K562 (cell line): ENCODE measurements around the gene CPHXL2. TPM values are rescaled to one million over a fixed set of nuclear protein-coding genes. Genes with fewer than 3 reads are reported as not detected.

ENCODE experiments used
- BRF2 ChIP-seq: IDR thresholded peaks from 3 replicates; pipeline ENCODE4 v1.6.1; 2011; ENCODE audit warnings: borderline replicate concordance, mild to moderate bottlenecking; ENCODE audit not compliant: insufficient read length, insufficient read depth
- CHD7 ChIP-seq: fragments of 200-600 bp; sonication (generic); IDR thresholded peaks from one replicate; pipeline ENCODE4 v1.6.1; 2012; ENCODE audit warnings: mild to moderate bottlenecking, low read depth, low read length, inconsistent platforms
- PYGO2 ChIP-seq: fragments of 450-650 bp; IDR thresholded peaks from 2 replicates; pipeline ENCODE4 v1.6.1; 2016; ENCODE audit warnings: mild to moderate bottlenecking, missing genetic modification characterization, moderate library complexity, missing compliant biosample characterization
- SAFB ChIP-seq: fragments of 200-400 bp; formaldehyde crosslinking; IDR thresholded peaks from 2 replicates; pipeline ENCODE4 v1.6.1; 2017; ENCODE audit warnings: low read depth, low read length, borderline replicate concordance
- polyA plus RNA-seq, 8 experiments: library from polyadenylated mRNA; depleted of rRNA in 4 of 8; stranded (reverse) in 5 of 8; unstranded in 3 of 8; fragments of >200 nt; fragmentation: Nextera tagmentation in 2 of 8; fragmentation: Illumina TruSeq in 1 of 8; extraction: Ambion mirVana in 2 of 8; extraction: Trizol in 1 of 8; gene quantifications; 2 replicates each; pipeline versions ENCODE4 v1.2.1 to v1.2.3, GENCODE V29; 2011 to 2014; ENCODE audit warnings: inconsistent platforms in 1 of 8, missing spikeins in 1 of 8
- small RNA-seq: library from RNA; depleted of rRNA; stranded (forward); fragments of <200 nt; gene quantifications from one replicate; pipeline ENCODE3, GENCODE V24; 2014
- total RNA-seq, 7 experiments: library from RNA; depleted of rRNA in 6 of 7; stranded (reverse); fragments of >200 nt in 6 of 7; fragmentation: Illumina TruSeq in 2 of 7; extraction: Trizol in 2 of 7; gene quantifications; 2 replicates each; pipeline versions ENCODE4 v1.2.1 to v1.2.3, GENCODE V29; 2011 to 2021; ENCODE audit warnings: low replicate concordance in 1 of 7

The CPHXL2 gene
- total and polyA plus RNA-seq, 9 of the 15 experiments (the other 6 are each of a cell fraction or from before 2014, with no cell fraction given): not detected

GRCh38 chr16:75614066-75614897 is 62.5 kb downstream of the CPHXL2 start (continued):
- TF ChIP-seq BRF2 (no peak), PYGO2 (tag) (no peak), CHD7 (no peak), SAFB (no peak)

Small RNA genes lying within 50 kb of the gene (small RNA-seq; reads per million reads assigned to genes)
- not detected for gene RN7SL520P

Other genes with a start within 250 kb of the CPHXL2 start
Only the 7 nearest of the 11 such genes appear.
- 9.0 and 13.0 TPM in 2 replicates for gene TMEM231, start 120.8 kb downstream of the CPHXL2 start, total RNA-seq (2014; rRNA removed)
- gene TMEM231, start 120.8 kb downstream of the CPHXL2 start, total RNA-seq (2014; rRNA removed; fragmentation: Illumina TruSeq; extraction: Trizol): 7.6 and 9.1 TPM in 2 replicates
- gene TMEM231, start 120.8 kb downstream of the CPHXL2 start, total RNA-seq (2015; rRNA removed; fragmentation: Illumina TruSeq; extraction: Trizol): 6.8 and 7.2 TPM in 2 replicates
- 12.6 and 13.9 TPM in 2 replicates for gene TMEM231, start 120.8 kb downstream of the CPHXL2 start, total RNA-seq (2021)
- gene TMEM231, start 120.8 kb downstream of the CPHXL2 start, polyA plus RNA-seq (2011; rRNA removed): 27.6 and 30.2 TPM in 2 replicates
- 15.6 and 17.0 TPM in 2 replicates for gene TMEM231, start 120.8 kb downstream of the CPHXL2 start, polyA plus RNA-seq (2014; fragmentation: Illumina TruSeq; extraction: Trizol)
- gene TMEM231, start 120.8 kb downstream of the CPHXL2 start, polyA plus RNA-seq (2014; fragmentation: Nextera tagmentation; extraction: Ambion mirVana): 1 to 10 TPM; 1.6 to 2.8 TPM
- gene TMEM231, start 120.8 kb downstream of the CPHXL2 start, polyA plus RNA-seq (2014; rRNA removed): 10.9 and 13.0 TPM in 2 replicates
- 39.8 and 42.1 TPM in 2 replicates for gene GABARAPL2, start 110.6 kb downstream of the CPHXL2 start, total RNA-seq (2014; rRNA removed)
- gene GABARAPL2, start 110.6 kb downstream of the CPHXL2 start, total RNA-seq (2014; rRNA removed; fragmentation: Illumina TruSeq; extraction: Trizol): 65.5 and 81.6 TPM in 2 replicates
- 49.0 and 50.5 TPM in 2 replicates for gene GABARAPL2, start 110.6 kb downstream of the CPHXL2 start, total RNA-seq (2015; rRNA removed; fragmentation: Illumina TruSeq; extraction: Trizol)
- gene GABARAPL2, start 110.6 kb downstream of the CPHXL2 start, total RNA-seq (2021): 89.2 and 91.8 TPM in 2 replicates
- 89.0 and 118 TPM in 2 replicates for gene GABARAPL2, start 110.6 kb downstream of the CPHXL2 start, polyA plus RNA-seq (2011; rRNA removed)
- gene GABARAPL2, start 110.6 kb downstream of the CPHXL2 start, polyA plus RNA-seq (2014; fragmentation: Illumina TruSeq; extraction: Trizol): 88.2 and 94.1 TPM in 2 replicates
- gene GABARAPL2, start 110.6 kb downstream of the CPHXL2 start, polyA plus RNA-seq (2014; fragmentation: Nextera tagmentation; extraction: Ambion mirVana): 100 to 1,000 TPM; 252 to 288 TPM
- 101 and 105 TPM in 2 replicates for gene GABARAPL2, start 110.6 kb downstream of the CPHXL2 start, polyA plus RNA-seq (2014; rRNA removed)
- gene ADAT1, start 53.7 kb downstream of the CPHXL2 start, total RNA-seq (2014; rRNA removed): 23.6 and 26.2 TPM in 2 replicates
- gene ADAT1, start 53.7 kb downstream of the CPHXL2 start, total RNA-seq (2014; rRNA removed; fragmentation: Illumina TruSeq; extraction: Trizol): 28.2 and 33.3 TPM in 2 replicates
- 34.4 and 36.7 TPM in 2 replicates for gene ADAT1, start 53.7 kb downstream of the CPHXL2 start, total RNA-seq (2015; rRNA removed; fragmentation: Illumina TruSeq; extraction: Trizol)
- gene ADAT1, start 53.7 kb downstream of the CPHXL2 start, total RNA-seq (2021): 26.1 and 30.9 TPM in 2 replicates
- 25.2 and 32.2 TPM in 2 replicates for gene ADAT1, start 53.7 kb downstream of the CPHXL2 start, polyA plus RNA-seq (2011; rRNA removed)
- gene ADAT1, start 53.7 kb downstream of the CPHXL2 start, polyA plus RNA-seq (2014; fragmentation: Illumina TruSeq; extraction: Trizol): 36.0 and 39.4 TPM in 2 replicates
- gene ADAT1, start 53.7 kb downstream of the CPHXL2 start, polyA plus RNA-seq (2014; fragmentation: Nextera tagmentation; extraction: Ambion mirVana): 10 to 100 TPM; 16.0 to 20.6 TPM
- gene ADAT1, start 53.7 kb downstream of the CPHXL2 start, polyA plus RNA-seq (2014; rRNA removed): 18.7 and 27.4 TPM in 2 replicates
- gene KARS1, start 29.3 kb downstream of the CPHXL2 start, total RNA-seq (2014; rRNA removed): 254 and 273 TPM in 2 replicates
- 308 and 329 TPM in 2 replicates for gene KARS1, start 29.3 kb downstream of the CPHXL2 start, total RNA-seq (2014; rRNA removed; fragmentation: Illumina TruSeq; extraction: Trizol)
- 289 and 304 TPM in 2 replicates for gene KARS1, start 29.3 kb downstream of the CPHXL2 start, total RNA-seq (2015; rRNA removed; fragmentation: Illumina TruSeq; extraction: Trizol)
- 257 and 269 TPM in 2 replicates for gene KARS1, start 29.3 kb downstream of the CPHXL2 start, total RNA-seq (2021)
- gene KARS1, start 29.3 kb downstream of the CPHXL2 start, polyA plus RNA-seq (2011; rRNA removed): 248 and 313 TPM in 2 replicates
- gene KARS1, start 29.3 kb downstream of the CPHXL2 start, polyA plus RNA-seq (2014; fragmentation: Illumina TruSeq; extraction: Trizol): 351 and 386 TPM in 2 replicates
- 100 to 1,000 TPM; 223 to 313 TPM for gene KARS1, start 29.3 kb downstream of the CPHXL2 start, polyA plus RNA-seq (2014; fragmentation: Nextera tagmentation; extraction: Ambion mirVana)
- 257 and 275 TPM in 2 replicates for gene KARS1, start 29.3 kb downstream of the CPHXL2 start, polyA plus RNA-seq (2014; rRNA removed)
- 47.3 and 50.0 TPM in 2 replicates for gene TERF2IP, start 29.2 kb downstream of the CPHXL2 start, total RNA-seq (2014; rRNA removed)
- gene TERF2IP, start 29.2 kb downstream of the CPHXL2 start, total RNA-seq (2014; rRNA removed; fragmentation: Illumina TruSeq; extraction: Trizol): 47.0 and 53.2 TPM in 2 replicates
- 45.6 and 46.4 TPM in 2 replicates for gene TERF2IP, start 29.2 kb downstream of the CPHXL2 start, total RNA-seq (2015; rRNA removed; fragmentation: Illumina TruSeq; extraction: Trizol)
- 44.4 and 49.7 TPM in 2 replicates for gene TERF2IP, start 29.2 kb downstream of the CPHXL2 start, total RNA-seq (2021)
- gene TERF2IP, start 29.2 kb downstream of the CPHXL2 start, polyA plus RNA-seq (2011; rRNA removed): 29.1 and 35.2 TPM in 2 replicates
- gene TERF2IP, start 29.2 kb downstream of the CPHXL2 start, polyA plus RNA-seq (2014; fragmentation: Illumina TruSeq; extraction: Trizol): 52.9 and 64.2 TPM in 2 replicates
- gene TERF2IP, start 29.2 kb downstream of the CPHXL2 start, polyA plus RNA-seq (2014; fragmentation: Nextera tagmentation; extraction: Ambion mirVana): 10 to 100 TPM; 14.5 to 14.8 TPM
- 50.2 and 51.3 TPM in 2 replicates for gene TERF2IP, start 29.2 kb downstream of the CPHXL2 start, polyA plus RNA-seq (2014; rRNA removed)
- gene DUXB, start 24.5 kb upstream of the CPHXL2 start, total RNA-seq (2014; rRNA removed): not detected in 2 replicates
- not detected in 2 replicates for gene DUXB, start 24.5 kb upstream of the CPHXL2 start, total RNA-seq (2014; rRNA removed; fragmentation: Illumina TruSeq; extraction: Trizol)
- not detected in 2 replicates for gene DUXB, start 24.5 kb upstream of the CPHXL2 start, total RNA-seq (2015; rRNA removed; fragmentation: Illumina TruSeq; extraction: Trizol)
- not detected in 2 replicates for gene DUXB, start 24.5 kb upstream of the CPHXL2 start, total RNA-seq (2021)
- not detected in 2 replicates for gene DUXB, start 24.5 kb upstream of the CPHXL2 start, polyA plus RNA-seq (2011; rRNA removed)
- not detected in 2 replicates for gene DUXB, start 24.5 kb upstream of the CPHXL2 start, polyA plus RNA-seq (2014; fragmentation: Illumina TruSeq; extraction: Trizol)
- gene DUXB, start 24.5 kb upstream of the CPHXL2 start, polyA plus RNA-seq (2014; fragmentation: Nextera tagmentation; extraction: Ambion mirVana): not detected
- gene DUXB, start 24.5 kb upstream of the CPHXL2 start, polyA plus RNA-seq (2014; rRNA removed): not detected in 2 replicates
- not detected in 2 replicates for gene CPHXL, start 49.5 kb upstream of the CPHXL2 start, total RNA-seq (2014; rRNA removed)
- not detected in 2 replicates for gene CPHXL, start 49.5 kb upstream of the CPHXL2 start, total RNA-seq (2014; rRNA removed; fragmentation: Illumina TruSeq; extraction: Trizol)
- gene CPHXL, start 49.5 kb upstream of the CPHXL2 start, total RNA-seq (2015; rRNA removed; fragmentation: Illumina TruSeq; extraction: Trizol): not detected in 2 replicates
- not detected in 2 replicates for gene CPHXL, start 49.5 kb upstream of the CPHXL2 start, total RNA-seq (2021)
- not detected in 2 replicates for gene CPHXL, start 49.5 kb upstream of the CPHXL2 start, polyA plus RNA-seq (2011; rRNA removed)
- not detected in 2 replicates for gene CPHXL, start 49.5 kb upstream of the CPHXL2 start, polyA plus RNA-seq (2014; fragmentation: Illumina TruSeq; extraction: Trizol)
- gene CPHXL, start 49.5 kb upstream of the CPHXL2 start, polyA plus RNA-seq (2014; fragmentation: Nextera tagmentation; extraction: Ambion mirVana): not detected
- not detected in 2 replicates for gene CPHXL, start 49.5 kb upstream of the CPHXL2 start, polyA plus RNA-seq (2014; rRNA removed)